HepG2 (cell line): ENCODE data around the gene DPH1. TPM values are rescaled to one million over a fixed set of nuclear protein-coding genes. Genes with fewer than 3 reads are reported as not detected.

Source experiments
- GTF2F1 ChIP-seq: fragments of 150-350 bp; IDR thresholded peaks from 2 replicates; pipeline ENCODE4 v1.6.1; 2014; ENCODE audit warnings: low read length
- MED1 ChIP-seq: sonication (generic); formaldehyde crosslinking; IDR thresholded peaks from 2 replicates; pipeline ENCODE4 v1.4.0; 2020; ENCODE audit warnings: missing genetic modification reagents
- MTF2 ChIP-seq: sonication (generic); formaldehyde crosslinking; IDR thresholded peaks from 2 replicates; pipeline ENCODE4 v1.5.0; 2020; ENCODE audit warnings: missing genetic modification reagents, borderline replicate concordance
- RFX3 ChIP-seq: IDR thresholded peaks from 2 replicates; pipeline ENCODE4 v1.6.1; 2016; ENCODE audit warnings: missing biosample characterization, missing genetic modification reagents
- RFX5 ChIP-seq: IDR thresholded peaks from 2 replicates; pipeline ENCODE4 v1.6.1; 2011; ENCODE audit warnings: low read depth, low read length, improper control_type of control experiment
- SP5 ChIP-seq: IDR thresholded peaks from 2 replicates; pipeline ENCODE4 v1.6.1; 2016; ENCODE audit warnings: low read depth, borderline replicate concordance
- ZFP90 ChIP-seq: sonication (generic); formaldehyde crosslinking; IDR thresholded peaks from 2 replicates; pipeline ENCODE4 v1.8.0; 2022; ENCODE audit warnings: missing genetic modification reagents, mild to moderate bottlenecking, inconsistent platforms, borderline replicate concordance
- ZNF124 ChIP-seq: sonication (generic); formaldehyde crosslinking; IDR thresholded peaks from 2 replicates; pipeline ENCODE4 v1.4.0; 2020; ENCODE audit warnings: missing genetic modification reagents
- ZNF30 ChIP-seq: sonication (generic); formaldehyde crosslinking; IDR thresholded peaks from 2 replicates; pipeline ENCODE4 v1.5.0; 2020; ENCODE audit warnings: mild to moderate bottlenecking, missing genetic modification reagents
- polyA plus RNA-seq, 8 experiments: library from polyadenylated mRNA; depleted of rRNA in 3 of 8; stranded (reverse) in 7 of 8; unstranded in 1 of 8; fragments of >200 nt; fragmentation: Illumina TruSeq in 4 of 8; extraction: Trizol in 4 of 8; gene quantifications; 2 replicates each; pipeline versions ENCODE4 v1.2.1 to v1.2.3, GENCODE V29; 2011 to 2016; ENCODE audit warnings: low read depth in 4 of 8, missing spikeins in 1 of 8, mixed read lengths in 1 of 8; ENCODE audit not compliant: insufficient read depth in 1 of 8
- total RNA-seq, 5 experiments: library from RNA; depleted of rRNA; stranded (reverse); fragments of >200 nt; fragmentation: Illumina TruSeq; extraction: Trizol; gene quantifications; 2 replicates each; pipeline ENCODE4 v1.2.3, GENCODE V29; 2016; ENCODE audit warnings: low read depth in 1 of 5
- TF ChIP-seq, protein P1 (sequence below): sonication (generic); formaldehyde crosslinking; IDR thresholded peaks from 2 replicates; pipeline ENCODE4 v1.4.0; 2020; ENCODE audit warnings: low read depth, mild to moderate bottlenecking, missing genetic modification reagents
- TF ChIP-seq, protein P2 (sequence below): sonication (generic); formaldehyde crosslinking; IDR thresholded peaks from 2 replicates; pipeline ENCODE4 v1.4.0; 2020; ENCODE audit warnings: missing genetic modification reagents
- TF ChIP-seq, protein P3 (sequence below), 2 experiments: sonication (generic) in 1 of 2; formaldehyde crosslinking in 1 of 2; IDR thresholded peaks; 2 replicates each; pipeline versions ENCODE4 v1.4.0 to v1.6.1; 2018 to 2020; ENCODE audit warnings: missing genetic modification reagents in 2 of 2, borderline replicate concordance in 1 of 2, low read depth in 1 of 2, mild to moderate bottlenecking in 1 of 2, missing biosample characterization in 1 of 2
- TF ChIP-seq, protein P4 (sequence below): sonication (generic); formaldehyde crosslinking; IDR thresholded peaks from 2 replicates; pipeline ENCODE4 v1.5.0; 2020; ENCODE audit warnings: missing genetic modification reagents
- TF ChIP-seq, protein P5 (sequence below): sonication (generic); formaldehyde crosslinking; IDR thresholded peaks from 2 replicates; pipeline ENCODE4 v1.4.0; 2020; ENCODE audit warnings: missing genetic modification reagents, mild to moderate bottlenecking, borderline replicate concordance

The DPH1 gene
- total and polyA plus RNA-seq, 2 of the 13 experiments (the other 11 are each of a cell fraction or from before 2014, with no cell fraction given): 25.3 to 42.8 TPM

DNA sequence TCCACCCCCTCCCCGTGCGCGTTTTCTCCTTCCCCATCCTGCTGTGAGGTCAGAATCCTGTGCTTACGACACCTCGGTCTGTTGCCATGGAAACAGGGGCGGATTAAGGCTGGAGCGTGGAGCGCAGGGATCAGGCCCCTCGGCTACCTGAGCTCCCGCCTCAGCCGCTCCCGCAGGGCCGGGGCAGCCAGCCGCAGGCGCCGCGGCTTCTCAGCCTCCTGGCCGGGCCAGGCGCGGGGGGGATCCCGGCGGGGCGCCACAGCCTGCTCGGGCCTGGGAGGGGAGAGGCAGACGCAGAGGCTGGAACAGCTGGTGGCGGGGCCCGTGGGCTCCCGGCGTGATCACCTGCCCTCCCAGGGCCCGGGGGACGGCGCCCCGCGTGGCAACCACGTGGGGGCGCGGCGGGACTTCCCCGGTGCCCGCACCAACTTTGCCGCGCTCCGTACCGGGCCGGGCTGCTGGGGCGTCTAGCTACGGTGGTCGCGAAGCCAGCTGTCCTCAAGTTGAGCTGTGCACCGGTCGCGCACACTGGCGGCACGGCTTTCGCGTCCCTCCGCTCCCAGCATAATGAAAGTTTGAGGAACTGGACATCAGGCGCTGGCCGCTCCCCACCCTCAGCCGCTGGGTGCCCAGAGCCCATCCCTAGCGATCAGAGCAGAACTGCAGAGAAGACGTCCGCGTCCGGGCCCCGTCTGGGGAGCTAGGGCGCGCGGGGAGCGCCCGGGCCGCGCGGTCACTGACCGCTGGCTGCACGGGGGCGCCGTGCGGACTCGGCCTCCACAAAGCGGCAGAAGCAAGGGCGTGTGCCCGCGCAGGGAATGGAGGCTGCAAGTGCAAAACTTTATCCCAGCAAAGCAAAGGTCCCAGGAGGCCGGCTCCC, 6.0 kb upstream of the DPH1 start (continued):
- TF ChIP-seq, protein P1, sequence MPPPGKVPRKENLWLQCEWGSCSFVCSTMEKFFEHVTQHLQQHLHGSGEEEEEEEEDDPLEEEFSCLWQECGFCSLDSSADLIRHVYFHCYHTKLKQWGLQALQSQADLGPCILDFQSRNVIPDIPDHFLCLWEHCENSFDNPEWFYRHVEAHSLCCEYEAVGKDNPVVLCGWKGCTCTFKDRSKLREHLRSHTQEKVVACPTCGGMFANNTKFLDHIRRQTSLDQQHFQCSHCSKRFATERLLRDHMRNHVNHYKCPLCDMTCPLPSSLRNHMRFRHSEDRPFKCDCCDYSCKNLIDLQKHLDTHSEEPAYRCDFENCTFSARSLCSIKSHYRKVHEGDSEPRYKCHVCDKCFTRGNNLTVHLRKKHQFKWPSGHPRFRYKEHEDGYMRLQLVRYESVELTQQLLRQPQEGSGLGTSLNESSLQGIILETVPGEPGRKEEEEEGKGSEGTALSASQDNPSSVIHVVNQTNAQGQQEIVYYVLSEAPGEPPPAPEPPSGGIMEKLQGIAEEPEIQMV (CRISPR knock-in tag): no peak
- TF ChIP-seq MED1 (CRISPR knock-in tag) (no peak), ZFP90 (no peak), ZNF30 (CRISPR knock-in tag) (no peak), MTF2 (CRISPR knock-in tag) (peak; percentile 78; the same call in 1 of the 2 replicates), ZNF124 (no peak), RFX3 (CRISPR knock-in tag) (peak; percentile 28; the same call in 1 of the 2 replicates), SP5 (CRISPR knock-in tag) (no peak), RFX5 (peak; percentile 55; the same call in 1 of the 2 replicates), GTF2F1 (no peak)
- TF ChIP-seq, protein P2, sequence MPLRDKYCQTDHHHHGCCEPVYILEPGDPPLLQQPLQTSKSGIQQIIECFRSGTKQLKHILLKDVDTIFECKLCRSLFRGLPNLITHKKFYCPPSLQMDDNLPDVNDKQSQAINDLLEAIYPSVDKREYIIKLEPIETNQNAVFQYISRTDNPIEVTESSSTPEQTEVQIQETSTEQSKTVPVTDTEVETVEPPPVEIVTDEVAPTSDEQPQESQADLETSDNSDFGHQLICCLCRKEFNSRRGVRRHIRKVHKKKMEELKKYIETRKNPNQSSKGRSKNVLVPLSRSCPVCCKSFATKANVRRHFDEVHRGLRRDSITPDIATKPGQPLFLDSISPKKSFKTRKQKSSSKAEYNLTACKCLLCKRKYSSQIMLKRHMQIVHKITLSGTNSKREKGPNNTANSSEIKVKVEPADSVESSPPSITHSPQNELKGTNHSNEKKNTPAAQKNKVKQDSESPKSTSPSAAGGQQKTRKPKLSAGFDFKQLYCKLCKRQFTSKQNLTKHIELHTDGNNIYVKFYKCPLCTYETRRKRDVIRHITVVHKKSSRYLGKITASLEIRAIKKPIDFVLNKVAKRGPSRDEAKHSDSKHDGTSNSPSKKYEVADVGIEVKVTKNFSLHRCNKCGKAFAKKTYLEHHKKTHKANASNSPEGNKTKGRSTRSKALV (CRISPR knock-in tag): peak; percentile 100
- TF ChIP-seq, protein P3, sequence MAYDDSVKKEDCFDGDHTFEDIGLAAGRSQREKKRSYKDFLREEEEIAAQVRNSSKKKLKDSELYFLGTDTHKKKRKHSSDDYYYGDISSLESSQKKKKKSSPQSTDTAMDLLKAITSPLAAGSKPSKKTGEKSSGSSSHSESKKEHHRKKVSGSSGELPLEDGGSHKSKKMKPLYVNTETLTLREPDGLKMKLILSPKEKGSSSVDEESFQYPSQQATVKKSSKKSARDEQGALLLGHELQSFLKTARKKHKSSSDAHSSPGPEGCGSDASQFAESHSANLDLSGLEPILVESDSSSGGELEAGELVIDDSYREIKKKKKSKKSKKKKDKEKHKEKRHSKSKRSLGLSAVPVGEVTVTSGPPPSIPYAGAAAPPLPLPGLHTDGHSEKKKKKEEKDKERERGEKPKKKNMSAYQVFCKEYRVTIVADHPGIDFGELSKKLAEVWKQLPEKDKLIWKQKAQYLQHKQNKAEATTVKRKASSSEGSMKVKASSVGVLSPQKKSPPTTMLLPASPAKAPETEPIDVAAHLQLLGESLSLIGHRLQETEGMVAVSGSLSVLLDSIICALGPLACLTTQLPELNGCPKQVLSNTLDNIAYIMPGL (CRISPR knock-in tag; IDR thresholded peaks at IDR 0.05; ENCODE audit: borderline replicate concordance in 1 of 2, low read depth in 1 of 2): no peak
- TF ChIP-seq, protein P4, sequence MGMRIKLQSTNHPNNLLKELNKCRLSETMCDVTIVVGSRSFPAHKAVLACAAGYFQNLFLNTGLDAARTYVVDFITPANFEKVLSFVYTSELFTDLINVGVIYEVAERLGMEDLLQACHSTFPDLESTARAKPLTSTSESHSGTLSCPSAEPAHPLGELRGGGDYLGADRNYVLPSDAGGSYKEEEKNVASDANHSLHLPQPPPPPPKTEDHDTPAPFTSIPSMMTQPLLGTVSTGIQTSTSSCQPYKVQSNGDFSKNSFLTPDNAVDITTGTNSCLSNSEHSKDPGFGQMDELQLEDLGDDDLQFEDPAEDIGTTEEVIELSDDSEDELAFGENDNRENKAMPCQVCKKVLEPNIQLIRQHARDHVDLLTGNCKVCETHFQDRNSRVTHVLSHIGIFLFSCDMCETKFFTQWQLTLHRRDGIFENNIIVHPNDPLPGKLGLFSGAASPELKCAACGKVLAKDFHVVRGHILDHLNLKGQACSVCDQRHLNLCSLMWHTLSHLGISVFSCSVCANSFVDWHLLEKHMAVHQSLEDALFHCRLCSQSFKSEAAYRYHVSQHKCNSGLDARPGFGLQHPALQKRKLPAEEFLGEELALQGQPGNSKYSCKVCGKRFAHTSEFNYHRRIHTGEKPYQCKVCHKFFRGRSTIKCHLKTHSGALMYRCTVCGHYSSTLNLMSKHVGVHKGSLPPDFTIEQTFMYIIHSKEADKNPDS (CRISPR knock-in tag): no peak
- TF ChIP-seq, protein P5, sequence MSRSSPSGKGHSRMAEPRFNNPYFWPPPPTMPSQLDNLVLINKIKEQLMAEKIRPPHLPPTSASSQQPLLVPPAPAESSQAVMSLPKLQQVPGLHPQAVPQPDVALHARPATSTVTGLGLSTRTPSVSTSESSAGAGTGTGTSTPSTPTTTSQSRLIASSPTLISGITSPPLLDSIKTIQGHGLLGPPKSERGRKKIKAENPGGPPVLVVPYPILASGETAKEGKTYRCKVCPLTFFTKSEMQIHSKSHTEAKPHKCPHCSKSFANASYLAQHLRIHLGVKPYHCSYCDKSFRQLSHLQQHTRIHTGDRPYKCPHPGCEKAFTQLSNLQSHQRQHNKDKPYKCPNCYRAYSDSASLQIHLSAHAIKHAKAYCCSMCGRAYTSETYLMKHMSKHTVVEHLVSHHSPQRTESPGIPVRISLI: no peak
